Thyroid gland (tissue), 4 donors: ENCODE measurements around the gene EGFR.

Experiments used
- CTCF ChIP-seq, 6 experiments: fragments of 200-600 bp in 3 of 6; fragments of 450-650 bp in 3 of 6; sonication (generic) in 3 of 6; IDR thresholded peaks; one replicate each; pipeline ENCODE4 v1.5.1; 2016 to 2019; ENCODE audit warnings: antibody characterized with exemption in 6 of 6, mild to moderate bottlenecking in 2 of 6, inconsistent platforms in 1 of 6, moderate library complexity in 1 of 6
- POLR2A ChIP-seq, 2 donors: fragments of 450-650 bp; IDR thresholded peaks; one replicate each; pipeline ENCODE4 v1.6.1; 2017; ENCODE audit warnings: antibody characterized with exemption in 2 of 2, mild to moderate bottlenecking in 2 of 2, moderate library complexity in 1 of 2

GRCh38 chr7:55005241-55005851 lies 13.5 kb upstream of the EGFR start:
- TF ChIP-seq POLR2A (IDR thresholded peaks at IDR 0.05) (no peak), CTCF (IDR thresholded peaks at IDR 0.05) (no peak)
